GM23338 (cell line): ENCODE results near the gene ROCK2. TPM values are rescaled to one million over a fixed set of nuclear protein-coding genes. Genes with fewer than 3 reads are reported as not detected.

ENCODE experiments used
- ATAC-seq: fragments of 200-7000 bp; cut with Tn5 transposase; 3 replicates; pipeline ENCODE4 v1.9.1; 2020
- DNase-seq: peaks from one replicate; pipeline ENCODE4 v3.0.0-alpha.2; 2015; ENCODE audit warnings: low spot score
- H2AFZ ChIP-seq: fragments of 200-600 bp; sonication (generic); 2 replicates; pipeline ENCODE4 v1.8.0; 2016; ENCODE audit warnings: antibody characterized with exemption, mild to moderate bottlenecking, moderate library complexity
- H3F3A ChIP-seq: fragments of 200-600 bp; sonication (generic); replicated peaks from 2 replicates; pipeline ENCODE4 v1.8.0; 2017; ENCODE audit warnings: antibody characterized with exemption, mixed run types, low read depth
- H3K27ac ChIP-seq: fragments of 200-600 bp; sonication (generic); 2 replicates; pipeline ENCODE4 v1.6.1; 2016; ENCODE audit warnings: low read depth
- H3K27me3 ChIP-seq: fragments of 200-600 bp; sonication (generic); 2 replicates; pipeline ENCODE4 v1.8.0; 2016; ENCODE audit warnings: mild to moderate bottlenecking, mixed run types, moderate library complexity; ENCODE audit not compliant: insufficient read depth
- H3K36me3 ChIP-seq: fragments of 200-600 bp; sonication (generic); 2 replicates; pipeline ENCODE4 v1.8.0; 2016; ENCODE audit warnings: mild to moderate bottlenecking; ENCODE audit not compliant: insufficient read depth
- H3K4me1 ChIP-seq: fragments of 200-600 bp; sonication (generic); 2 replicates; pipeline ENCODE4 v1.8.0; 2016; ENCODE audit warnings: mild to moderate bottlenecking, moderate library complexity; ENCODE audit not compliant: insufficient read depth
- H3K4me2 ChIP-seq: fragments of 200-600 bp; sonication (generic); 2 replicates; pipeline ENCODE4 v1.7.1; 2017; ENCODE audit warnings: mixed run types
- H3K4me3 ChIP-seq: fragments of 200-600 bp; sonication (generic); 2 replicates; pipeline ENCODE4 v1.6.1; 2016; ENCODE audit warnings: mixed run types
- H3K79me2 ChIP-seq: fragments of 200-600 bp; sonication (generic); replicated peaks from 2 replicates; pipeline ENCODE4 v1.8.0; 2017; ENCODE audit warnings: mild to moderate bottlenecking; ENCODE audit not compliant: insufficient read depth
- H3K9me2 ChIP-seq: fragments of 200-600 bp; sonication (generic); 2 replicates; pipeline ENCODE4 v1.8.0; 2017; ENCODE audit not compliant: insufficient read depth
- H4K20me1 ChIP-seq: fragments of 200-600 bp; sonication (generic); replicated peaks from 2 replicates; pipeline ENCODE4 v1.8.0; 2017; ENCODE audit warnings: mild to moderate bottlenecking; ENCODE audit not compliant: insufficient read depth
- H3K27ac Mint-ChIP-seq: 2 replicates; pipeline ENCODE4 v1.8.0; 2020; ENCODE audit warnings: inconsistent platforms, mild to moderate bottlenecking, moderate library complexity, mixed read lengths
- H3K27me3 Mint-ChIP-seq: 3 replicates; pipeline ENCODE4 v1.8.0; 2022; ENCODE audit warnings: low read depth, mild to moderate bottlenecking, moderate library complexity, mixed read lengths, inconsistent platforms; ENCODE audit not compliant: insufficient read depth, poor library complexity
- H3K36me3 Mint-ChIP-seq: 3 replicates; pipeline ENCODE4 v1.8.0; 2021; ENCODE audit warnings: low read depth, mild to moderate bottlenecking, inconsistent platforms, moderate library complexity, mixed read lengths
- H3K4me1 Mint-ChIP-seq: 3 replicates; pipeline ENCODE4 v1.8.0; 2020; ENCODE audit warnings: mild to moderate bottlenecking, inconsistent platforms, mixed read lengths
- H3K4me3 Mint-ChIP-seq: 3 replicates; pipeline ENCODE4 v1.8.0; 2021; ENCODE audit warnings: moderate library complexity, mild to moderate bottlenecking, inconsistent platforms, mixed read lengths
- H3K9me3 Mint-ChIP-seq: 3 replicates; pipeline ENCODE4 v1.8.0; 2020; ENCODE audit warnings: moderate library complexity, mild to moderate bottlenecking, inconsistent platforms, mixed read lengths
- CREB1 ChIP-seq: fragments of 250-450 bp; sonication (Bioruptor Pico); IDR thresholded peaks from 2 replicates; pipeline ENCODE4 v1.5.0; 2020; ENCODE audit warnings: low read depth, mild to moderate bottlenecking, moderate library complexity
- ETS1 ChIP-seq: IDR thresholded peaks from 2 replicates; pipeline ENCODE4 v1.6.1; 2016; ENCODE audit warnings: antibody characterized with exemption
- JUNB ChIP-seq: IDR thresholded peaks from one replicate; pipeline ENCODE4 v1.6.1; 2016; ENCODE audit warnings: antibody characterized with exemption; ENCODE audit not compliant: unreplicated experiment
- NANOG ChIP-seq: IDR thresholded peaks from 2 replicates; pipeline ENCODE4 v1.6.1; 2016; ENCODE audit warnings: antibody characterized with exemption, borderline replicate concordance
- POLR2AphosphoS5 ChIP-seq: IDR thresholded peaks from 2 replicates; pipeline ENCODE4 v1.6.1; 2016; ENCODE audit warnings: antibody characterized with exemption, low read depth
- REST ChIP-seq: IDR thresholded peaks from one replicate; pipeline ENCODE4 v1.6.1; 2018; ENCODE audit warnings: antibody characterized with exemption; ENCODE audit not compliant: unreplicated experiment
- STAT1 ChIP-seq: IDR thresholded peaks from one replicate; pipeline ENCODE4 v1.6.1; 2016; ENCODE audit warnings: antibody characterized with exemption; ENCODE audit not compliant: unreplicated experiment
- ZNF114 ChIP-seq: fragments of 250-450 bp; sonication (Bioruptor Pico); IDR thresholded peaks from 2 replicates; pipeline ENCODE4 v1.5.0; 2020; ENCODE audit warnings: mild to moderate bottlenecking, moderate library complexity
- ZNF331 ChIP-seq: fragments of 250-450 bp; sonication (Bioruptor Pico); IDR thresholded peaks from 2 replicates; pipeline ENCODE4 v1.5.0; 2020; ENCODE audit warnings: low read depth, mild to moderate bottlenecking, moderate library complexity
- ZNF462 ChIP-seq: fragments of 250-450 bp; sonication (Bioruptor Pico); IDR thresholded peaks from 2 replicates; pipeline ENCODE4 v1.5.0; 2020; ENCODE audit warnings: mild to moderate bottlenecking, moderate library complexity
- long read RNA-seq: library from polyadenylated mRNA; unstranded; transcript quantifications from one replicate; pipeline ENCODE4 v2.0.0, GENCODE V29; 2020; ENCODE audit not compliant: unreplicated experiment
- polyA plus RNA-seq: library from polyadenylated mRNA; unstranded; fragments of >200 nt; fragmentation: Nextera tagmentation; extraction: Ambion mirVana; gene quantifications from 2 replicates; pipeline ENCODE4 v1.2.1, GENCODE V29; 2016
- total RNA-seq: library from RNA; depleted of rRNA; stranded (reverse); fragments of >200 nt; shearing (Covaris generic); gene quantifications from 2 replicates; pipeline ENCODE4 v1.2.3, GENCODE V29; 2014; rRNA removed

Gene ROCK2
- 27.0 and 28.0 TPM in 2 replicates for total RNA-seq
- 12.6 and 16.4 TPM in 2 replicates for polyA plus RNA-seq
- long read RNA-seq, partial matches to known transcripts = 1 of 1 reads
- long read RNA-seq, other reads (novel, unspliced or antisense) = 0 of 1 reads

- H3K79me2 ChIP-seq = peaks cover 41% of the 10 kb centered on the region
- no peak for TF ChIP-seq REST
- TF ChIP-seq POLR2AphosphoS5 = peak; percentile 64
- H3K27ac Mint-ChIP-seq = peak within 1 kb of the TSS; percentile 95
- H3K4me1 ChIP-seq = peaks cover 35% of the 10 kb centered on the region
- no peaks in the 10 kb centered on the region for H3F3A ChIP-seq
- no peaks in the 10 kb centered on the region for H3K9me2 ChIP-seq
- ATAC-seq = peak; percentile 60
- H3K27me3 Mint-ChIP-seq = peaks cover 2% of the 10 kb centered on the region
- H4K20me1 ChIP-seq = peaks cover 32% of the 10 kb centered on the region
- H2AFZ ChIP-seq = peak within 1 kb of the TSS; percentile 50; the same call in 1 of the 2 replicates
- H3K4me3 ChIP-seq = peak within 1 kb of the TSS; percentile 76
- H3K27ac ChIP-seq = peak within 1 kb of the TSS; percentile 98
- no peaks in the 10 kb centered on the region for H3K27me3 ChIP-seq
- peaks cover 30% of the 10 kb centered on the region for H3K4me1 Mint-ChIP-seq
- H3K4me2 ChIP-seq = peak within 1 kb of the TSS; percentile 95
- peak within 1 kb of the TSS; percentile 98 for H3K4me3 Mint-ChIP-seq
- no peaks in the 10 kb centered on the region; the same call in 2 of the 3 replicates for H3K36me3 Mint-ChIP-seq
- H3K36me3 ChIP-seq = no peaks in the 10 kb centered on the region
- peak; percentile 91 for DNase-seq
- no peaks in the 10 kb centered on the region for H3K9me3 Mint-ChIP-seq
Measured at GRCh38 chr2:11344342-11344955, at the start of gene ROCK2. TSS of gene ROCK2 (minus strand) at chr2:11344636. CDS start at chr2:11344136, 500 bp downstream.

- H3K27me3 Mint-ChIP-seq = no peaks in the 10 kb centered on the region
- peak overlapping the region; percentile 55; the same call in 1 of the 2 replicates for H3K27ac Mint-ChIP-seq
- no peaks in the 10 kb centered on the region for H3K36me3 Mint-ChIP-seq
- Histone ChIP-seq H3K27ac (no peak overlapping the region), H3K27me3 (no peaks in the 10 kb centered on the region), H3K4me3 (no peak overlapping the region), H2AFZ (peak overlapping the region; percentile 16; the same call in 1 of the 2 replicates), H3K79me2 (no peaks in the 10 kb centered on the region), H3K4me2 (no peak overlapping the region), H3K4me1 (peaks cover 13% of the 10 kb centered on the region), H3F3A (no peaks in the 10 kb centered on the region), H3K36me3 (no peaks in the 10 kb centered on the region), H3K9me2 (no peaks in the 10 kb centered on the region), H4K20me1 (no peaks in the 10 kb centered on the region)
- DNase-seq = no peak
- peaks cover 24% of the 10 kb centered on the region for H3K4me1 Mint-ChIP-seq
- no peak for ATAC-seq
- H3K9me3 Mint-ChIP-seq = no peaks in the 10 kb centered on the region
- no peak overlapping the region for H3K4me3 Mint-ChIP-seq
- TF ChIP-seq ZNF331 (CRISPR knock-in tag) = no peak
- TF ChIP-seq STAT1 = no peak
- TF ChIP-seq JUNB = no peak
- TF ChIP-seq CREB1 (CRISPR knock-in tag) = no peak
- TF ChIP-seq ZNF462 (CRISPR knock-in tag) = no peak
- no peak for TF ChIP-seq ZNF114
- TF ChIP-seq ETS1 = no peak
- TF ChIP-seq NANOG = no peak
- TF ChIP-seq POLR2AphosphoS5 = no peak
Measured at GRCh38 chr2:11393711-11394236, 49.3 kb upstream of the ROCK2 start.
